Measurements from ENCODE around the gene GIGYF2.
A peak's percentile ranks its signal among the peaks of the same experiment; 100 is the strongest.

GRCh38 chr2:232873292-232873908 is 176.3 kb downstream of the GIGYF2 start:
- TF ChIP-seq ZNF331 (CRISPR knock-in tag; IDR thresholded peaks at IDR 0.05) (no peak), GTF2F1 (IDR thresholded peaks at IDR 0.05; ENCODE audit: low read length) (no peak), ATF3 (CRISPR knock-in tag; IDR thresholded peaks at IDR 0.05) (no peak), AGO2 (optimal IDR thresholded peaks at IDR 0.05; ENCODE audit: low read depth, low read length) (peak; percentile 99), HNF4A (CRISPR knock-in tag; IDR thresholded peaks at IDR 0.05) (no peak), ZNF484 (CRISPR knock-in tag; IDR thresholded peaks at IDR 0.05; ENCODE audit: borderline replicate concordance, low read depth) (no peak), SRF (IDR thresholded peaks at IDR 0.05; ENCODE audit: low read depth, low read length) (no peak), CTCF (CRISPR knock-in tag; IDR thresholded peaks at IDR 0.05) (peak; percentile 6; the same call in 1 of the 2 replicates), RAD21 (CRISPR knock-in tag; IDR thresholded peaks at IDR 0.05) (no peak), TFE3 (CRISPR knock-in tag; IDR thresholded peaks at IDR 0.05) (no peak), RFX5 (IDR thresholded peaks at IDR 0.05; ENCODE audit: low read depth, low read length) (no peak)
